ENCODE results near the gene TPT1.
"Not testable (repeated sequence)": the region's sequence is repeated elsewhere in the genome, so short reads cannot be mapped to it uniquely, and the experiment has no call there.

The TPT1 gene

GRCh38 chr13:45377314-45377713 lies 36.3 kb upstream of the TPT1 start:
- H2AFZ ChIP-seq (ENCODE audit: low read depth, low read length); H3K36me3 ChIP-seq (replicated peaks; ENCODE audit: low read depth, low read length); H3K27ac ChIP-seq (ENCODE audit: low read length); H3K9ac ChIP-seq (ENCODE audit: low read length); H3K9me3 ChIP-seq (ENCODE audit: insufficient read depth, low read length); H3K4me2 ChIP-seq (ENCODE audit: low read length); H3K4me3 ChIP-seq (ENCODE audit: low read length); H4K20me1 ChIP-seq (ENCODE audit: insufficient read depth, low read length); H3K79me2 ChIP-seq (ENCODE audit: low read length); H3K27me3 ChIP-seq (ENCODE audit: low read depth, low read length); H3K4me1 ChIP-seq (ENCODE audit: low read length): not testable (repeated sequence)

- not testable (repeated sequence) for H3K4me3 ChIP-seq (ENCODE audit: low read length); H3K9me3 ChIP-seq (ENCODE audit: insufficient read depth, low read length); H2AFZ ChIP-seq (ENCODE audit: low read depth, low read length); H3K36me3 ChIP-seq (replicated peaks; ENCODE audit: low read depth, low read length); H3K27ac ChIP-seq (ENCODE audit: low read length); H3K27me3 ChIP-seq (ENCODE audit: low read depth, low read length); H3K79me2 ChIP-seq (ENCODE audit: low read length); H3K4me2 ChIP-seq (ENCODE audit: low read length); H3K4me1 ChIP-seq (ENCODE audit: low read length); H3K9ac ChIP-seq (ENCODE audit: low read length); H4K20me1 ChIP-seq (ENCODE audit: insufficient read depth, low read length)
These were observed 35.7 kb upstream of the TPT1 start for GRCh38 chr13:45376651-45377050.

GRCh38 chr13:45374917-45375316 lies 33.9 kb upstream of the TPT1 start:
- Histone ChIP-seq H3K27me3 (ENCODE audit: low read depth, low read length) (no peaks in the 10 kb centered on the region), H3K4me2 (ENCODE audit: low read length) (no peak overlapping the region), H3K4me1 (ENCODE audit: low read length) (peaks cover 6% of the 10 kb centered on the region; the same call in 1 of the 2 replicates), H3K36me3 (replicated peaks; ENCODE audit: low read depth, low read length) (no peaks in the 10 kb centered on the region), H3K4me3 (ENCODE audit: low read length) (no peak overlapping the region), H3K9me3 (ENCODE audit: insufficient read depth, low read length) (no peaks in the 10 kb centered on the region), H3K79me2 (ENCODE audit: low read length) (no peaks in the 10 kb centered on the region), H4K20me1 (ENCODE audit: insufficient read depth, low read length) (no peaks in the 10 kb centered on the region), H3K9ac (ENCODE audit: low read length) (no peak overlapping the region), H2AFZ (ENCODE audit: low read depth, low read length) (no peak overlapping the region), H3K27ac (ENCODE audit: low read length) (no peak overlapping the region)
- no peak for TF ChIP-seq EZH2phosphoT487 (IDR thresholded peaks at IDR 0.05; ENCODE audit: low read depth)
- no peak for TF ChIP-seq CTCF (IDR thresholded peaks at IDR 0.05; ENCODE audit: low read depth, low read length)

GRCh38 chr13:45373162-45373547 lies 32.2 kb upstream of the TPT1 start:
- Histone ChIP-seq H3K27ac (ENCODE audit: low read length) (no peak overlapping the region), H3K4me2 (ENCODE audit: low read length) (no peak overlapping the region)

More at GRCh38 chr13:45373162-45373547, 32.2 kb upstream of the TPT1 start:
- no peaks in the 10 kb centered on the region for H4K20me1 ChIP-seq (ENCODE audit: insufficient read depth, low read length)
- H3K9ac ChIP-seq (ENCODE audit: low read length), result no peak overlapping the region
- TF ChIP-seq CTCF (IDR thresholded peaks at IDR 0.05; ENCODE audit: low read depth, low read length), result no peak
- TF ChIP-seq EZH2phosphoT487 (IDR thresholded peaks at IDR 0.05; ENCODE audit: low read depth), result no peak
- no peaks in the 10 kb centered on the region for H3K27me3 ChIP-seq (ENCODE audit: low read depth, low read length)
- H3K79me2 ChIP-seq (ENCODE audit: low read length), result no peaks in the 10 kb centered on the region
- no peak overlapping the region for H2AFZ ChIP-seq (ENCODE audit: low read depth, low read length)
- H3K4me3 ChIP-seq (ENCODE audit: low read length), result no peak overlapping the region
- H3K4me1 ChIP-seq (ENCODE audit: low read length), result peaks cover 12% of the 10 kb centered on the region
- H3K36me3 ChIP-seq (replicated peaks; ENCODE audit: low read depth, low read length), result no peaks in the 10 kb centered on the region
- H3K9me3 ChIP-seq (ENCODE audit: insufficient read depth, low read length), result no peaks in the 10 kb centered on the region

All from OCI-LY3 (cell line).